ENCODE data around the gene TOP3A.

DNA sequence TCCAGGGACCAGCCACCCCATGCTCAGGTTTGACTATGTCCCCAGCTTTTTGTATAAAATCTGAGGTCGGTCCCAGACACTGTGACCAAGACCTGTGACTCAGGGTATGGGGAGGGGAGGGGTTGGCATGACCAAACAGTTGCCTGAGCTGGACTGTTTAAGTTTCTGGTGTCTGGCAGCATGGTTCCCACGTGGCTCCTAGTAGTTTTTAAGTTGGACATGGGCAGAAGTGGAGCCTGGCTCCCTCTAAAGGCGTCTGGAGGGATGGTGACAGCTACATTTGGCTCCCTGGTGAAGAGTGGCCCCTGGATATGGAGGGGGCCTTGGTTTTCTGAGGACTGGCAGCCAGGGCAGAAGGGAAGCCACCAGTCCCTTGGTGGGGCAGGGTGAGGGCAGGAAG lies 8.2 kb upstream of the TOP3A start:
- no peak for TF ChIP-seq POLR2AphosphoS5 (IDR thresholded peaks at IDR 0.05)
- TF ChIP-seq, protein P1, sequence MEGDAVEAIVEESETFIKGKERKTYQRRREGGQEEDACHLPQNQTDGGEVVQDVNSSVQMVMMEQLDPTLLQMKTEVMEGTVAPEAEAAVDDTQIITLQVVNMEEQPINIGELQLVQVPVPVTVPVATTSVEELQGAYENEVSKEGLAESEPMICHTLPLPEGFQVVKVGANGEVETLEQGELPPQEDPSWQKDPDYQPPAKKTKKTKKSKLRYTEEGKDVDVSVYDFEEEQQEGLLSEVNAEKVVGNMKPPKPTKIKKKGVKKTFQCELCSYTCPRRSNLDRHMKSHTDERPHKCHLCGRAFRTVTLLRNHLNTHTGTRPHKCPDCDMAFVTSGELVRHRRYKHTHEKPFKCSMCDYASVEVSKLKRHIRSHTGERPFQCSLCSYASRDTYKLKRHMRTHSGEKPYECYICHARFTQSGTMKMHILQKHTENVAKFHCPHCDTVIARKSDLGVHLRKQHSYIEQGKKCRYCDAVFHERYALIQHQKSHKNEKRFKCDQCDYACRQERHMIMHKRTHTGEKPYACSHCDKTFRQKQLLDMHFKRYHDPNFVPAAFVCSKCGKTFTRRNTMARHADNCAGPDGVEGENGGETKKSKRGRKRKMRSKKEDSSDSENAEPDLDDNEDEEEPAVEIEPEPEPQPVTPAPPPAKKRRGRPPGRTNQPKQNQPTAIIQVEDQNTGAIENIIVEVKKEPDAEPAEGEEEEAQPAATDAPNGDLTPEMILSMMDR (IDR thresholded peaks at IDR 0.05) = no peak
